ENCODE measurements around the gene NXN.

NXN gene

DNA sequence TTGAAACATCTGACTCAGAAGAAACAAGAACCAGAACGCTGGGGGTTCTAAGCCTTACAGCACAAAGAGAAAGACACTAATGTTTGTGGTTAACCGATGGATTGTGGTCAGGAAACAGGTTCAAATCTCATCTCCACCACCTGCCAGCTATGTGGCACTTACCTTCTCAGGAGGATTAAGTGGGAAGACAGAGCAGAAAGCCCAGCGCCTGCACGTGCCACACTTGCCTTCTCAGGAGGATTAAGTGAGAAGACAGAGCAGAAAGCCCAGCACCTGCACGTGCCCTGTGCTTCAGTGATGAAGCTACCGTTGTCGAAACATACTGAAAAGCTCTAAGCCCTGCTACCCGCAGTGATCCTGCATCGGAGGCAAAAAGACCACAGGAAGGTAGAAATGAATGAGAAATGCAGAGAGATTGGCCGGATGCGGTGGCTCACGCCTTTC is 90.6 kb downstream of the NXN start:
- H3K4me3 ChIP-seq (ENCODE audit: low read length), result no peak overlapping the region
- H3K4me2 ChIP-seq (ENCODE audit: low read length), result no peak overlapping the region
- H3K9me3 ChIP-seq (replicated peaks; ENCODE audit: low read length), result no peaks in the 10 kb centered on the region
- H3K27me3 ChIP-seq (ENCODE audit: control insufficient read depth, insufficient read depth, low read length), result peaks cover 11% of the 10 kb centered on the region
- no peaks in the 10 kb centered on the region for H3K4me1 ChIP-seq (ENCODE audit: control insufficient read depth, insufficient read depth, low read length)
- H3K9ac ChIP-seq (ENCODE audit: low read depth, low read length), result no peak overlapping the region
- H3K36me3 ChIP-seq (ENCODE audit: insufficient read depth, low read length), result no peaks in the 10 kb centered on the region

DNA sequence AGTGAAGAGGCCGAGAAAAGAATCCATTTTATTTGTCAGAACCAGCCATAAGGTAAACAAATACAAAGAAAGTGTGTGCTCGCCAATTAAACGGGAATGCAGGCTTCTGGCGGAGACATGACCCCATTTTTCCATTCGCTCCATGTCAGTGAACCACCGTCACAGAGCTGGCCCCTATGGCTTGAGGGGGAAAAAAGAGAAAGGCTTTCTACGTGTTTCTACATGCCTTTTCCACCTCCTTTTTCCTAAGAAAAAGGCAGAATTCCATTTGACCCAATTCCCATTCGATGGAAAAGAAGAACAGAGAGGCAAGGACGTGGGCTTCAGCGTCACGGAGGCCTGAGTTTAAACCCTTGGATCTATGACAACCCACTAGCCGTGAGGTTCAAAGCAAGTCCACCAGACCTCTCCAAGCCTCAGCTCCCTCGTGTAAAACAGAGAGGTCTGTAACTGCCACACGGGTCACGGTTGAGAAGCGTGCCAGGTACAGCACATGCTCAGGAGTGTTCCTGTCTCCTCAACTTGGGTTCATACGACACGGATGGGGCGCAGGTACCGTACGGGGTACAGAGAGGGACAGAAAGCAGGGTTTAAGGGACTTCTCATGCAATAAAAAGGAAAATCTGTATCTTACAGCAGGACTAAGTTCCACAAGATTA is 91.9 kb downstream of the NXN start:
- H3K4me3 ChIP-seq (ENCODE audit: low read length), result no peak overlapping the region
- no peaks in the 10 kb centered on the region for H3K9me3 ChIP-seq (replicated peaks; ENCODE audit: low read length)
- H3K4me2 ChIP-seq (ENCODE audit: low read length), result no peak overlapping the region
- H3K36me3 ChIP-seq (ENCODE audit: insufficient read depth, low read length), result no peaks in the 10 kb centered on the region
- H3K4me1 ChIP-seq (ENCODE audit: control insufficient read depth, insufficient read depth, low read length), result peaks cover 11% of the 10 kb centered on the region
- H3K27me3 ChIP-seq (ENCODE audit: control insufficient read depth, insufficient read depth, low read length), result peaks cover 11% of the 10 kb centered on the region
- no peak overlapping the region for H3K9ac ChIP-seq (ENCODE audit: low read depth, low read length)

DNA sequence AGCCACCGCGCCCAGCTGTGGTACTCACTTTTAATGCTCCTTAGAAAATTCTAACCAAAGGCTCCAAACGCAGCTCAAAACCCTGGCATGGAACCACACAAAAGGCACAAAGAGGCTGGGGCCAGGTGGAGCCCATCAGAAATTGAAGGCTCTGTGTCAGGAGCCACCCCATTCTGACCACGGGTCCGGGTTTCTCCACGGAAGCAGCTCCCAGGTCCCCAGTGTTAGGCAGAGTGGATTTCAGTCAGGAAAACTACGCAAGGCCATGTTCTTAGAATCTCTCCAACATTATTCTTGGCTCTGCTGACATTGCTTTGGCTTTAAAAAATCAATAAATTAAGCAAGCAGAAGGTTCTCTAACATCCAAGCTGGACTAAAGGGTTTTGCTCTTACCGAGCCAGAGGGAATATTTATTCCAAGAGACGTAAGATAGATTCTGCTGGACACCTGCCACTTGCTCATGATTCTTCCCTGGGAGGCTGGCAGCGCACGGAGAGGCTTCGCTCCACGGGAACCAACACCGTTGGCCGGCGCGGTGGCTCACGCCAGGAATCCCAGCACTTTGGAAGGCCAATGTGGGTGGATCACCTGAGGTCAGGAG is 93.5 kb downstream of the NXN start:
- Histone ChIP-seq H3K27me3 (ENCODE audit: control insufficient read depth, insufficient read depth, low read length) (peaks cover 7% of the 10 kb centered on the region), H3K4me1 (ENCODE audit: control insufficient read depth, insufficient read depth, low read length) (peaks cover 15% of the 10 kb centered on the region), H3K36me3 (ENCODE audit: insufficient read depth, low read length) (no peaks in the 10 kb centered on the region), H3K9me3 (replicated peaks; ENCODE audit: low read length) (no peaks in the 10 kb centered on the region), H3K4me2 (ENCODE audit: low read length) (no peak overlapping the region), H3K9ac (ENCODE audit: low read depth, low read length) (no peak overlapping the region), H3K4me3 (ENCODE audit: low read length) (no peak overlapping the region)

DNA sequence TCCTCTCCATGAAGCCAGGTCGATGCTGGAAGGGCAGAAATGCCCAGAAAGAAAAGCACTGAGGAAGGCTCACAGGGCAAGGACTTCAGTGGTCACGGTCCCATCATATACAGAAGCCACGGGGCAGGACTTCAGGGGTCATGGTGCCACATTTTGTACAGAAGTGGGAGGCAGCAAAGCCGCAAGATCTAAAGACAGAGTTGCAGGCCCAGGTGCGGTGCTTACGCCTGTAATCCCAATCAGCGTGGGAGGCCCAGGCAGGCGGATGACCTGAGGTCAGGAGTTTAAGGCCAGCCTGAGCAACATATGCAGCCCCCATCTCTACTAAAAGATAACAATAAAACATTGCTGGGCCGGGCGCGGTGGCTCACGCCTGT is 96.0 kb downstream of the NXN start:
- Histone ChIP-seq H3K36me3 (ENCODE audit: insufficient read depth, low read length) (no peaks in the 10 kb centered on the region), H3K4me1 (ENCODE audit: control insufficient read depth, insufficient read depth, low read length) (peaks cover 32% of the 10 kb centered on the region), H3K9ac (ENCODE audit: low read depth, low read length) (no peak overlapping the region), H3K9me3 (replicated peaks; ENCODE audit: low read length) (no peaks in the 10 kb centered on the region), H3K4me2 (ENCODE audit: low read length) (no peak overlapping the region), H3K27me3 (ENCODE audit: control insufficient read depth, insufficient read depth, low read length) (peaks cover 2% of the 10 kb centered on the region), H3K4me3 (ENCODE audit: low read length) (no peak overlapping the region)

DNA sequence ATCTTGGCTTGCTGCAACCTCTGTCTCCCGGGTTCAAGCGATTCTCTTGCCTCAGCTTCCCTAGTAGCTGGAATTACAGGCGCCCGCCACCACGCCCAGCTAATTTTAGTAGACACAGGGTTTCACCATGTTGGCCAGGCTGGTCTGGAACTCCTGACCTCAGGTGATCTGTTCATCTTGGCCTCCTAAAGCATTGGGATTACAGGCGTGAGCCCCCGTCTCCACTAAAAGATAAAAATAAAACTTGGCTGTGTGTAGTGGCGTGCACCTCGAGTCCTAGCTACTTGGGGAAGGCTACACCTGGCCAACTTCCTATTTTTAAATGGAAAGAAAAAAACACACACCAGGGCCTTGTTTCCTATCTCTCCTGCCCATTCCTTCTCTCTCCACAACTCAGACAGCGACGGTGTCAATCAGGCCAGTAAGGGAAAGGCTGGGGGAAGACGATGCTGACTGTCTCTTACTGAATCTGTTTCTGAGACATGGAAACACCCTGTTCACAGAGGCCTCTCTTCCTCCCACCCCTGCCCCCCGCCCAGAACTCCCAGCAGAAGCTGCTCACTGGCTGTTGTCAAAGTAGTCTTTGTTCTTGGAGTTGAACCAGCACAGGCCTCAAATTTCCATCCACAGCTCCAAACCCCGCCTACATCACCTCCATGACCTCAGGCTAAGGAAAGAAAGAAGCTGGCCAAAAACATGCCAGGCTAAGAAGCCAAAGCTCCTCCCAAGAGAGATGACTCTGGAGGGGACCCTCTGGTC is 96.6 kb downstream of the NXN start:
- Histone ChIP-seq H3K27me3 (ENCODE audit: control insufficient read depth, insufficient read depth, low read length) (peaks cover 2% of the 10 kb centered on the region), H3K36me3 (ENCODE audit: insufficient read depth, low read length) (no peaks in the 10 kb centered on the region), H3K9ac (ENCODE audit: low read depth, low read length) (no peak overlapping the region), H3K4me3 (ENCODE audit: low read length) (no peak overlapping the region), H3K4me1 (ENCODE audit: control insufficient read depth, insufficient read depth, low read length) (peaks cover 32% of the 10 kb centered on the region), H3K9me3 (replicated peaks; ENCODE audit: low read length) (no peaks in the 10 kb centered on the region), H3K4me2 (ENCODE audit: low read length) (no peak overlapping the region)

DNA sequence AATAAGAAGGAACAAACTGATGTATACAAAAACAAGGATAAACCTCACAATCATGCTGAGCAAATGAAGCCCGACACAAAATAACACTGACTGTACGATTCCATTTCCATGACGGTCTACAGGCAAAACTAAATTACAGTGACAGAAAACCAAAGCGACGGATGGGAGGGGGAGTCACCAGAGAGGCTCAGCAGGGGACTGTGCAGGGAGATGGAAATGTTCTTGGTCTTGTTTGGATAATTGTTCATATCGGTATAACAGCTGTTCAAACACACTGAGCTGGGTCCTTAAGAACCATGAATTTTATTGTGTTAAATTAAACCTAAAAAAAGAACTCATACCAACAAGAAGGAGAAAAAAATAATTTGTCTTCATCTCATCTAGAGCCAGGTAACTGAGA is 97.8 kb downstream of the NXN start:
- H3K4me1 ChIP-seq (ENCODE audit: control insufficient read depth, insufficient read depth, low read length), result peaks cover 32% of the 10 kb centered on the region
- no peaks in the 10 kb centered on the region for H3K9me3 ChIP-seq (replicated peaks; ENCODE audit: low read length)
- no peak overlapping the region for H3K9ac ChIP-seq (ENCODE audit: low read depth, low read length)
- no peaks in the 10 kb centered on the region for H3K36me3 ChIP-seq (ENCODE audit: insufficient read depth, low read length)
- H3K27me3 ChIP-seq (ENCODE audit: control insufficient read depth, insufficient read depth, low read length), result no peaks in the 10 kb centered on the region
- no peak overlapping the region for H3K4me3 ChIP-seq (ENCODE audit: low read length)
- peak overlapping the region; percentile 43 for H3K4me2 ChIP-seq (ENCODE audit: low read length)

DNA sequence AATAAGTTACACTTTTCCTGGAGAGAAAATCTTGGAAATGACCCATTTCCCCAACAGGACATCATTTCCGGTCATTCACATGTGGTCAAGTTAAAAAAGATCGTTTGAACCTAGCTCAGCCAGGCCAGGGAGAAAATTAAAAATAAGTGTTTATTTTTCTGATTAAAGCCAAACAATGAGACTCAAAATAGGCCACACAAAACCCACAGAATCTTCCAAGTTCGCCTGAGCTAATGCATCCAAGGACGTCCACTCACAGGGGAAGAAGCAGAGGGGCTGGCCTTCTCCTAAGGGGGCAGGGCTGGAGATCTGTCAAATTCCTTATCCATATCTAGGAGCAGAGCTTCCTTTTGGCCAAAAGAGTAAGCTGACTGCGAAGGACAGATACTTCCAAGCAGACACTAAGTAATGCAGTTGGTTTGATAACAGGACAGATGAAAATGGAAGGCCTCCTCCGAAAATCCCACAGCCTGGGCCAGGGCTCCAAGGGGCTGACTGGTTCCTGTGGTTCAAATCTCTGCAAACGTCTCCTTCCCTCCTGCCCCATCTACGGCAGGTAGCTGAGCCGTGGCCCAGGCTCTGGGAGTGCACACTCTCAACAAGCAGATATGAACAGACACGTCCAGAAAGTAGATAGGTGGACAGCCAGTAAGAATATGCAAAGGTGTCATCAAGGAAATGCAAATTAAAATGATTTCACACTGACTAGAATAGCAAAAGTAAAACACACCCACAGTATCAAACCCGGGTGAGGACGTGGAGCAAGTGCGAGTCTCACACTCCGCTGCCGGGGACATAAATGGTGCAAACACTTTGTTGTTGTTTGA is 98.9 kb downstream of the NXN start:
- no peaks in the 10 kb centered on the region for H3K9me3 ChIP-seq (replicated peaks; ENCODE audit: low read length)
- H3K4me2 ChIP-seq (ENCODE audit: low read length), result peak overlapping the region; percentile 28
- peaks cover 32% of the 10 kb centered on the region for H3K4me1 ChIP-seq (ENCODE audit: control insufficient read depth, insufficient read depth, low read length)
- H3K27me3 ChIP-seq (ENCODE audit: control insufficient read depth, insufficient read depth, low read length), result no peaks in the 10 kb centered on the region
- H3K4me3 ChIP-seq (ENCODE audit: low read length), result no peak overlapping the region
- no peaks in the 10 kb centered on the region for H3K36me3 ChIP-seq (ENCODE audit: insufficient read depth, low read length)
- no peak overlapping the region for H3K9ac ChIP-seq (ENCODE audit: low read depth, low read length)

DNA sequence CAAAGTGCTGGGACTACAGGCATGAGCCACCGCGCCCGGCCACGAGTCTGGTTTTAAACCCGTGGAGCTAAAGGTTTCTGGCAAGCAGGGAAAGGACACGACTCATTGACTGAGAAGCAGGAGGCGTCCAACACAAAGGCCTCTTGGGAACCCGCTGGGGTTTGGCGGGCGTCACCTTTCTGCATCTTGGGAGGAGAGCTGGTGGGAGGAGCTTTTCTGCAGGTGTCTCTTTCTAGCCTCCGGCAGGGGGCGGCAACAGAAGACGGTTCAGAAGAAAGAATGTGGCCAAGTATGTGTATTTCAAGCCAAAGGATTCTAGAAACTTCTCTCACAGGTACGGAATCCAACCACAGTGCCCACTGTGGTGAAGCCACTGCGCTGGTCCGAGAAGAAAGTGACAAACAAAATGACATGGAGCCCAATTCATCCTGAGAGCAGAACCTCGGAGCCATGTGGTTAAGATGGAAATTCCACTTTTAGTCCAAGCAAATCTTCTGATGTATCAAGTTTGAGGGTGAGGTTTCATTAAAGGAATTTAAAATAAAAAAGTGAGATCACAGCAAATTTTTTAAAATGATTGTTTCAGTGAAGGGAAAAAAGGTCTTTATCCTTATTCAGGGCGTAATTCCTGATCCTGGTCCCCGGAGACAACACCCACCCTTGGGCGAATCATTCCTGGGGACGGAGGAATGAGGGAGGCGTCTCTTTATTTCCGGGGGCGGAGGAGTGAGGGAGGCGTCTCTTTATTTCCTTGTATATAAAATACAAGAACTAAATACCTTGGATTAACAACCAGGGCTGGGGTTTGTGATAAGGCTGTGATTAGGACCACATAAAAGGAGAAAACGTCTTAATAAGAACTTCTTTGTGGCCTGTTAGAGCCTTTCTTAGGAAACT is 99.8 kb downstream of the NXN start:
- Histone ChIP-seq H3K36me3 (ENCODE audit: insufficient read depth, low read length) (no peaks in the 10 kb centered on the region), H3K4me3 (ENCODE audit: low read length) (no peak overlapping the region), H3K27me3 (ENCODE audit: control insufficient read depth, insufficient read depth, low read length) (no peaks in the 10 kb centered on the region), H3K9me3 (replicated peaks; ENCODE audit: low read length) (no peaks in the 10 kb centered on the region), H3K4me1 (ENCODE audit: control insufficient read depth, insufficient read depth, low read length) (peaks cover 32% of the 10 kb centered on the region), H3K9ac (ENCODE audit: low read depth, low read length) (no peak overlapping the region), H3K4me2 (ENCODE audit: low read length) (peak overlapping the region; percentile 28)

DNA sequence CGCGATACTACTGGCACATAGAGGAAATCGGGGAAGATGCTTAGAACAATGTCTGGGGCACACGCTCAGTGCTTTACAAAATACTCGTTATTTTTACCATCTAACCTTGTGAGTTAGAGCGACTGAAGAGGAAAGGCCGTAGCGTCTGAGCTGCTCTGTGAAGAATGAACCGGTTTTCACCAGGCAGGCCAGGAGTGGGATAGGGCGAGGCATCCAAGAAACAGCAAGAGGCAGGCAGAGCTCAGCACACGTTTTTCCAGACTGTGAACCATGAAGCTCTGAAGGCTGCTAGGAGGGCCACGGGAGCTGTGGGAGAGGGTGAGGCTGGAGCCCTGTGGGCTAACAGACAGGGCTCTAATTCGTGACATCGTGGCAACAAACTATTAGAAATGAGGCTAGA is 101.9 kb downstream of the NXN start:
- no peak overlapping the region for H3K4me3 ChIP-seq (ENCODE audit: low read length)
- H3K9me3 ChIP-seq (replicated peaks; ENCODE audit: low read length), result no peaks in the 10 kb centered on the region
- H3K9ac ChIP-seq (ENCODE audit: low read depth, low read length), result no peak overlapping the region
- H3K36me3 ChIP-seq (ENCODE audit: insufficient read depth, low read length), result no peaks in the 10 kb centered on the region
- H3K4me1 ChIP-seq (ENCODE audit: control insufficient read depth, insufficient read depth, low read length), result peaks cover 21% of the 10 kb centered on the region
- H3K27me3 ChIP-seq (ENCODE audit: control insufficient read depth, insufficient read depth, low read length), result no peaks in the 10 kb centered on the region
- H3K4me2 ChIP-seq (ENCODE audit: low read length), result no peak overlapping the region

DNA sequence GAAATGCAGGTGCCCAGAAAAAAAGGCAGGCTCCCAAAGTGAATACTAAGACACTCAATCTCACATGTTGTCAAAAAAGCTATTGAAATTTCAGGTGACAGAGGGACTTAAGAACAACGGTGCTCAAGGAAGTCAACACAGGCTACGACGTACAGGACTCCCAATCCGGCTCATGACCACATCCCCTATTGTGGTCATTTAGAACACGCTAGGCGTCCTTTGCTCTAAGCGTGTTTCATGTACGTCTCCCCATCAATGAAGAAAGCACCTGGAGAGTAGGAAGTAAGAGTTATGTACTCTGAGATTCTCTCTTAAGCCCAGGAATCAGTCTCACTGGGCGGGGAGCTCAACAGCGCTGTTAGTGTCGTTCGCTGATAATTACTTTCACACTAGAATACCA is 103.3 kb downstream of the NXN start:
- no peak overlapping the region for H3K4me3 ChIP-seq (ENCODE audit: low read length)
- no peaks in the 10 kb centered on the region for H3K36me3 ChIP-seq (ENCODE audit: insufficient read depth, low read length)
- H3K27me3 ChIP-seq (ENCODE audit: control insufficient read depth, insufficient read depth, low read length), result no peaks in the 10 kb centered on the region
- H3K9me3 ChIP-seq (replicated peaks; ENCODE audit: low read length), result no peaks in the 10 kb centered on the region
- no peak overlapping the region for H3K4me2 ChIP-seq (ENCODE audit: low read length)
- peaks cover 19% of the 10 kb centered on the region for H3K4me1 ChIP-seq (ENCODE audit: control insufficient read depth, insufficient read depth, low read length)
- H3K9ac ChIP-seq (ENCODE audit: low read depth, low read length), result no peak overlapping the region

All from skeletal muscle satellite cell (primary cell).